ENCODE data around the gene RAI1.

- no peak for TF ChIP-seq ZNF331 (CRISPR knock-in tag; IDR thresholded peaks at IDR 0.05; ENCODE audit: low read depth)
- TF ChIP-seq CTCF (conservative IDR thresholded peaks at IDR 0.05; ENCODE audit: low read depth in 2 of 2), result no peak; a peak in 1 of 4 replicates
- TF ChIP-seq REST (IDR thresholded peaks at IDR 0.05; ENCODE audit: unreplicated experiment), result no peak
Measured at GRCh38 chr17:17706140-17707060, 25.1 kb downstream of the RAI1 start.

Measured in GM23338 (cell line).